ENCODE data around the gene RICTOR. TPM values are rescaled to one million over a fixed set of nuclear protein-coding genes. Genes with fewer than 3 reads are reported as not detected.
"Not testable (repeated sequence)": the region's sequence is repeated elsewhere in the genome, so short reads cannot be mapped to it uniquely, and the experiment has no call there.

The RICTOR gene
- total RNA-seq, 1 donor from 2014 or later = 38.6 TPM

DNA sequence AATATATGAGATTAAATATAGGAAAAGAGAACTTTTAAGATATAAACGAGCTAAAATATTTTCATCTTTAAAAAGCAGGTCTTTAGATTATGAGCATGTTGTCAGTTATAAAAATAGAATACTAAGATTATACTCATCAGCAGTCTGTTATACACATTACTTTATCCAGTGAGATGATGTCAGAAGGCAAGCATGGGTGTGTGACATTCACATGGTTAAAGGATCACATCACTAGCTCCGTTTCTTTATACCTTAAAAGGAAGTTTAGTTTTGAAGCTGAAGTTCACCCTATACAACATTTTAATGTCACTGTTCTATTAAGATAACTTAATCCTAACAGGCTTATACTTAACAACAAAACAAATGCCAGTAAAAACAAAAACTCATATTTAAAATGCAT lies 59.6 kb downstream of the RICTOR start:
- intact Hi-C loops (cut with micrococcal nuclease) = no loop called here

GRCh38 chr5:39013938-39014337 lies 60.3 kb downstream of the RICTOR start:
- intact Hi-C loops (cut with micrococcal nuclease) = no loop called here

DNA sequence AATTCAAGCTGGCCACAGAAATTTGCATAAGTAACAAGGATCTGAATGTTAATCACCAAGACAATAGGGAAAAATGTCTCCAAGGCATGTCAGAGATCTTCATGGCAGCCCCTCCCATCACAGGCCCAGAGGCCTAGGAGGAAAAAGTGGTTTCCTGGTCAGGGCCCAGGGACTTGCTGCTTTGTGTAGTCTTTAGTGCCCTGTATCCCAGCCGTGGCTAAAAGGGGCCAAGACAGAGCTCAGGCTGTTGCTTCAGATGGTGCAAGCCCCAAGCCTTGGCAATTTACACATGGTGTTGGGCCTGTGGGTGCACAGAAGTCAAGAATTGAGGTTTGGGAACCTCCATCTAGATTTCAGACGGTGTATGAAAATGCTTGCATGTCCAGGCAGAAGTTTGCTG lies 63.2 kb downstream of the RICTOR start:
- intact Hi-C loops (cut with micrococcal nuclease) = not testable (repeated sequence)

DNA sequence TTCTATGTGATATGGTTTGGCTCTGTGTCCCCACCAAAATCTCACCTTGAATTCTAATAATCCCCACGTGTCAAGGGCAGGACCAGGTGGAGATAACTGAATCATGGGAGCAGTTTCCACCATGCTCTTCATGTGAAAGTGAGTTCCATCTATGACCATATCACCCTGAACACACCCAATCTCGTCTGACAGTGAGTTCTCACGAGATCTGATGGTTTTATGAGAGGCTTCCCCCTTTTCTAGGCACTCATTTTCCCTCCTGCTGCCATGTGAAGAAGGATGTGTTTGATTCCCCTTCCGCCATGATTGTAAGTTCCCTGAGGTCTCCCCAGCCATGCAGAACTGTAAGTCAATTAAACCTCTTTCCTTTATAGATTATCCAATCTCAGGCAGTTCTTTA lies 64.2 kb downstream of the RICTOR start:
- intact Hi-C loops (cut with micrococcal nuclease) = loop anchor here (5.0 kb wide), 1 partner anchor 62 kb away; the partner anchor contains the start of gene RICTOR

DNA sequence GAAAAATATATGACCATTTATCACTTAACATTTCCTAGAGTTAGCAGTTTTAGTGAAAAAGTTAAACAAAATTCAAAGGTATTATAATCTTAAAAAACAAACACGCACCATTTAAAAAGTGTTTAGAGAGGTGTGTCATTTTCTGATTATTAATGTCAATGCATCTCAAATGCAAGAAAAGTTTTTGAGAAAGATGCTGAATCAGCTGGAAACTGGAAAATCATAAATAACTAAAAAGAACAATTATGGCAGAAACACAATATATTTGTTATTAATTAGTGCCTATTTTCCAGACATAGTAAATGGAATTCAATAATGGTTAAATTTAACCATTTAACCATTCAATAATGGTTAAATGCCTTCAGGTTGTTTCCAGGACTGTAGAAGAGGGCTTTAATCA lies 64.9 kb downstream of the RICTOR start:
- intact Hi-C loops (cut with micrococcal nuclease) = loop anchor here (5.0 kb wide), 1 partner anchor 63 kb away; the partner anchor contains the start of gene RICTOR

- intact Hi-C loops (cut with micrococcal nuclease) = loop anchor here (5.0 kb wide), 1 partner anchor 66 kb away; the partner anchor contains the start of gene RICTOR
Observed at GRCh38 chr5:39006650-39007049, 67.5 kb downstream of the RICTOR start.

DNA sequence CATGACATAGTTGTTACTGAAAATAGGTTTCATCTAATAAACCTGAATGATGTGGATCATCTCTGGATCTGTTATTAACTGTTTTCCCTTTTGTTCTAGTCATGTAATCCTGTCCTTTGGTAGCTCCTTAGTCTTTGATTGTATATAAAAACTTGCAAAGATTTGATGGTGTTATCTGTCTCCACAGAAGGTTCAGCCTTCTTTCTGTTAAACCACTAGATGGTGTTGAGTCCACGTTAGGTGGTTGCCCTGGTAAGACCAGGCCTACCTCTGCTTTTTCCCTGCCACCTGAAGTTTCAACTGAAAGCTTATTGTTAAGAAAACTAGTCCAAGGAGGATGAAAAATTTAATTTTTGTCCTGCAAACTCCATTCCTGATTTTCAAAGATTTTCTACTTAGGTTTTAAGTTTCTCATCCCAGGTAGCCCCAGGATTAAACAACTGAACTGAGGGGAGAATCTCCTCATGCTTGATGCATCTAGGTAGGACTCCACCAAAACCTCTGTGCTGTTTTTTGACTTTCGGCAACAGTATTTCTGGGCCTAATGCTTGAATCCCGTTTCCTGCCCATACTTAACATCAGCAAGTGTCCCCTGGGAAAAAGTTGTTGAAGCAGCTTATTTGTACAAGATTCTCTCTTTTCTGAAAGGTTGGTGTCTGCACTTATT lies 68.5 kb downstream of the RICTOR start:
- intact Hi-C loops (cut with micrococcal nuclease) = loop anchor here (5.0 kb wide), 1 partner anchor 67 kb away; the partner anchor contains the start of gene RICTOR

DNA sequence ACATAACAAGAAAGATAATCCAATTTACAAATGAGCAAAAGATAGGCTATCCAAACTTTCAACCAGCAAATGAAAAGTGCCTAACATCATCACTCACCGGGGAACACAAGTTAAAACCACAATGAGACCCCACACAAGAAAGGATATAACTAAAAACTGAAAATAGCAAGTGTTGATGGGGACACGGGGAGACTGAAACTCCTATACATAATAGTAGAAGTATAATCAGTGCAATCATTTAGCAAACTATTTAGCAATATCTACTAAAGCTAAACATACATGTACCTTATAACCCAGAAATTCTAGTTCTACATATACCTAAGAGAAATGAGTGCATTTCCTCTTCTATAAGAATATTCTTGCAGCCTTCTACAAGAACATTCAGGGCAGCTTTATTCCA lies 72.5 kb downstream of the RICTOR start:
- intact Hi-C loops (cut with micrococcal nuclease) = no loop called here

GRCh38 chr5:38999037-38999436 lies 75.2 kb downstream of the RICTOR start:
- intact Hi-C loops (cut with micrococcal nuclease) = loop anchor here (10.0 kb wide), 1 partner anchor 286 kb away; no protein-coding TSS in a partner anchor

- intact Hi-C loops (cut with micrococcal nuclease) = loop anchor here (10.0 kb wide), 1 partner anchor 287 kb away; no protein-coding TSS in a partner anchor
Observed at GRCh38 chr5:38997591-38997990, 76.6 kb downstream of the RICTOR start.

DNA sequence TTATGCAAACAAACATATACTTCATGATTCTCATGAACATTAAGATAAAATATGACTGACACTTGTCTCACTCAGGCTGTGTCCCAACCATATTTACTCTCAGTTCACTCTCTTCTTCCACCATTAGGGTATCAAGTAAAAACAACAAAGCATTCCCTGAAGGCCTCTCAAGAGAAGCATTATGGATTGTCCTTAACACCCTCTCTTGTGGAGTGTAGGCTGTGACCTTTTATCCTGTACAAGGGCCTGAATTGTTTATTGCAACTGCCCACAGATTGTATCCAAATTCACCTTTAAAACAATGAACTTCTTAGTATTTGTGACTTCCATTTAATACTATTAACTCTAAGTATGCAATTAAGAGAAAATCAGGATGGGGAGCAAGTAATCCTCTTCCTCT lies 78.1 kb downstream of the RICTOR start:
- intact Hi-C loops (cut with micrococcal nuclease) = loop anchor here (10.0 kb wide), 1 partner anchor 289 kb away; no protein-coding TSS in a partner anchor

GRCh38 chr5:38994324-38994927 lies 79.8 kb downstream of the RICTOR start:
- intact Hi-C loops (cut with micrococcal nuclease) = loop anchor here (5.0 to 10.0 kb wide), 2 partner anchors 78 to 290 kb away; partner anchors contain the start of gene RICTOR

DNA sequence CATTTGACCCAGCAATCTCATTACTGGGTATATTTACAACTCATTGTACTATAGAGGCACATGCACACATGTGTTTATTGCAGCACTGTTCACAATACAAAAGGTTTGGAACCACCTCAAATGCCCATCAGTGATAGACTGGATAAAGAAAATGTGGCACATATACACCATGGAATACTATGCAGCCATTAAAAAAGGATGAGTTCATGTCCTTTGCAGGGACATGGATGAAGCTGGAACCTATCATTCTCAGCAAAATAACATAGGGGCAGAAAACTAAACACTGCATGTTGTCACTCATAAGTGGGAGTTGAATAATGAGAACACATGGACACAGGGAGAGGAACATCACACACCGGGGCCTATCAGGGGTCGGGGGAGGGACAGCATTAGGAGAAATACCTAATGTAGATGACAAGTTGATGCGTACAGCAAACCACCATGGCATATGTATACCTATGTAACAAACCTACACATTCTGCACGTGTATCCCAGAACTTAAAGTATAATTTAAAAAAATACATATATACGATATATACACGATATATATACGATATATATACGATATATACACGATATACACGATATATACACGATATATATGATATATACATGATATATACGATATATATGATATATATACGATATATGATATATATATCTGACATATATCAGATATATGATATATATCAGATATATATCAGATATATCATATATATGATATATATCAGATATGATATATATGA lies 84.1 kb downstream of the RICTOR start:
- intact Hi-C loops (cut with micrococcal nuclease) = loop anchor here (5.0 to 10.0 kb wide), 2 partner anchors 82 to 295 kb away; partner anchors contain the start of gene RICTOR

GRCh38 chr5:38985909-38986452 lies 88.2 kb downstream of the RICTOR start:
- intact Hi-C loops (cut with micrococcal nuclease) = no loop called here

DNA sequence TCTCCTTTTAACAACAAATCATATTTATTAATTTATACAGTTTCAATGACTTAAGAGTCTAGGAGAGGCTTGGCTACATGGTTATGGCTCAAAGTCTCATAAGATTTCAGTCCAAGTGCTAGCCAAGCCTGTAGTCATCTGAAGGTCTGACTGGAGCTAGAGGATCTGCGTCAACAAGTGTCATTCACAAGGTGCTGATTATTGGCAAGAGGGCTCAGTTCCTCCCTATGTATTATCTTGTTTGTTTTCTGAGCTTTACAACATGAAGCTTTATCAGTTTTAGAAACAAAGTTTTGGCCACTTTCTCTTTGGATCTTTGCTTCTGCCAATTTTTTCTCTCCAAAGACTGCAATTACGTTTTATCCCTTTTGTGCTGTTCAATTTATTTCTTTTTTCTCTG lies 94.7 kb downstream of the RICTOR start:
- intact Hi-C loops (cut with micrococcal nuclease) = no loop called here

DNA sequence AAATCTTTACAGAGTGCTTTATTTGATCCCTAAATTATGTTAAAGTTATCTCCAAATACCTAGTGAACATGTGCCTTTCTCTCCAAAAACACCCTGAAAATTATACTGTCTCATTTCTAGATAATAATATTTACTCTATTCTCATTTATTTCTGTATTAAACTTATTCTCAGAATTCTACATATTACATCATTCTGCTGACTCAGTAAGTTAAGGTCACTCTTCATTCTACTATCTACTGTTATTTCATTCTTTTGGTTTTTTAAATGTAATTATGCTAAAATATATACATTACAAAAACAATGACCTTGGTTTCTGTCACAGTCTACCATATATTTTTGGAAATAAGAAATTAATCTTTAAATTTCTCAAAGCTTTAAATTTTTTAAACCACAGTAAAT lies 96.2 kb downstream of the RICTOR start:
- intact Hi-C loops (cut with micrococcal nuclease) = no loop called here

DNA sequence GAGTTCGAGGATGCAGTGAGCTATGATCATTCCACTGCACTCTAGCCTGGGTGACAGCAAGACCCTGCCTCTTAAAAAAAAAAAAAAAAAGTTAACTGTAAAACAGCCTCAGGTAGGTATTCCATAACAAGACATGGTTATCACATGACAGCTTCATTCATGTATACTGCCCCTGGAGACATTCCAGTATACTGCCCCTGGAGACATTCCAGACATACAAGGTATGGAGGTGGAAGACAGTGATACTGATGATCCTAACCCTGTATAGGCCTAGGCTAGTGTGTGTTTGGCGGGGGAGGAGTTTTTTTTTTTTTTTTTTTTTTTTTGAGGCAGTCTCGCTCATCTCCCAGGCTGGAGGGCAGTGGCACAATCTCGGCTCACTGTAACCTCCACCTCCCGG lies 105.5 kb downstream of the RICTOR start:
- intact Hi-C loops (cut with micrococcal nuclease) = no loop called here

DNA sequence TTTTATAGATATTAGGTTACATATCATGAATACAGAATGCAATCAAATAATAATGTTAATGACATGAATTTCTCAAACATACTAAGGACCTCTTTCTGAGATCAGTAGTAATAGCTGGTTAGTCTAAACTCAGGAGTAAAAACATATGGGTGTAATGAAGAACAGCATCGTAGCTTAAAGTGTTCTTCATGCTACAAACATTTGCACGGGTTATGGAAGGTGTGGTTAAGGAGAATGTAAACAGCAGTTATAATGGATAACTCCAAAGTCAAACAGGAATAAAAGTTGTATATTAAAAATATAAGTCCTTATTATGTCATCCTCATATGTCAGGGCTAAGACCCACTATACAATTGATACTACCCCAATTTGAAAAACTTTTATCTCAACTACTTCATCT lies 112.5 kb downstream of the RICTOR start:
- intact Hi-C loops (cut with micrococcal nuclease) = no loop called here

DNA sequence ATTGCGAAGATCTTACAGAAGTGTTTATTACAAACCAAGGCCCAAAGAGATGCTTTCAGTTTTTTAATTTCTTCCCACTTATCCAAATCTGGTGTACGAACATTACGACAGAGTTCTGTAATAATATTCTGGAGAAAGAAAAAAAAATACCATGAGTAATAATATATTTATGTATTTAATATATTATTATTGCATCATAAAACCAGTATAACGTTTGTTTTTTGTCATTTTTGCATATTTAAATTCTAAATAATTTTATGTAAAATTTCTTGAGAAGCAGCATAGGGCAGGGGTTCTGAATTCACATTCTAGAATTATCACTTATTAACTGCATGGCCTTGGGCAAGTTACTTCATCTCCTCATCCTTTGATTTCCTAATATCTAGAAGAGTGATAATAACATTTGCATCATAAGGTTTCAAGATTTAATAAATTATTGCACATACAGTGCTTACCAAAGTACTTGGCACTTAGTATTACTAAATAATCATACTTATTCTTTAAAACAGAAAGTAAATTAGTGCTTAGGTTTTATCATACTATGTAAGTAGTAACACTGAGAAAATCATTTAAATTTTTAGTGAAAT lies 120.7 kb downstream of the RICTOR start:
- intact Hi-C loops (cut with micrococcal nuclease) = no loop called here

GRCh38 chr5:38948501-38948900 lies 125.7 kb downstream of the RICTOR start:
- intact Hi-C loops (cut with micrococcal nuclease) = no loop called here

DNA sequence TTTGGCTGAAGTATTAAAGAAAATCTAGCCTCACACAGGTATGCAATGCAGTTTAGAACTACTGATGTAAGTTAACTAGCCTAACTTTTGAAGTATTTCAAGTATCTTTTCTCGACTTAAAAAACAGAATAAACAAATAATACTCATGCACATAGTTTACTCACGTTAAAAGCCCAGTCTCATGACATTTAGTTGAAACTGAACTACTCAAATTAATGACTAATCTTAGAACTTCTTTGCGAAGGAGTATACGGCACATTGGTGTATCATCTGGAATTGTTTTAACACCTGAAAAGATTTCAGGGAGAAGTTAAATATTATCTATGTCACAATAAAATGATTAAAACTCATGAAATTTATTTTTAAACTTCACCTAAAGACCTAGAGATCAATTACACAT lies 129.9 kb downstream of the RICTOR start:
- intact Hi-C loops (cut with micrococcal nuclease) = no loop called here
